Lung microvascular endothelial cell (primary cell): ENCODE measurements around the gene POLR1B. TPM values are rescaled to one million over a fixed set of nuclear protein-coding genes. Genes with fewer than 3 reads are reported as not detected.
A peak's percentile ranks its signal among the peaks of the same experiment; 100 is the strongest.
"Not testable (repeated sequence)": the region's sequence is repeated elsewhere in the genome, so short reads cannot be mapped to it uniquely, and the experiment has no call there.

Experiments used
- DNase-seq, 2 donors: peaks; one replicate each; pipeline versions ENCODE4 v3.0.0 to v3.0.0-alpha.2; 2010; ENCODE audit warnings: low read depth in 2 of 2
- total RNA-seq: library from RNA; depleted of rRNA; stranded (reverse); fragments of >200 nt; gene quantifications from 2 replicates; pipeline ENCODE4 v1.2.1, GENCODE V29; 2014

Gene POLR1B
- total RNA-seq, 1 donor from 2014 or later = 16.3 TPM

DNA sequence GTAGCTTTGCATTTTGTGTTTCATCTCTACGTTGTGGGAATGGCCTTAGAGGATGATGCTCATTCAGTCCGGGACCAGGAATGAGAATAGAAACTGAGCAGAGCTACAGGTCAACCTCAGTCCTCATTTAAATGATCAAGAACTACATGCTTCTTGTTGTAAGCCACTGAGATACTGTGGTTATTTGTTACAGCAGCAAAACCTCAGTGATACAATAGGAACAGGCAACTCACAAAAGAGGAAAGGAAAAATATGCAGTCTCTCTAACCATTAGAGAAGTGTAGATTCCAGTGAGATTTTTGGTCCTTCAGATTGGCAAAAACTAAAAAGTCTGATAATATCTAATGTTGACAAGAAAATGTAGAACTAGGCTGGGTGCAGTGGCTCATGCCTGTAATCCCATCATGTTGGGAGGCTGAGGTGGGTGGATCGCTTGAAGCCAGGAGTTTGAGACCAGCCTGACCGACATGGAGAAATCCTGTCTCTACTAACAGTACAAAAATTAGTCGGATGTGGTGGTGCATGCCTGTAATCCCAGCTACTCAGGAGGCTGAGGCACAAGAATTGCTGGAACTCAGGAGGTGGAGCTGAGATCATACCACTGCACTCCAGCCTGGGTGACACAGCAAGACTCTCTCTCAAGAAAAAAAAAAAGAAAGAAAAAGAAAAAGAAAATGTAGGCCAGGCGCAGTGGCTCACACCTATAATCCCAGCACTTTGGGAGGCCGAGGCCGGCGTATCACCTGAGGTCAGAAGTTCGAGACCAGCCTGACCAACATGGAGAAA, 55.5 kb downstream of the POLR1B start:
- no peak for DNase-seq

DNA sequence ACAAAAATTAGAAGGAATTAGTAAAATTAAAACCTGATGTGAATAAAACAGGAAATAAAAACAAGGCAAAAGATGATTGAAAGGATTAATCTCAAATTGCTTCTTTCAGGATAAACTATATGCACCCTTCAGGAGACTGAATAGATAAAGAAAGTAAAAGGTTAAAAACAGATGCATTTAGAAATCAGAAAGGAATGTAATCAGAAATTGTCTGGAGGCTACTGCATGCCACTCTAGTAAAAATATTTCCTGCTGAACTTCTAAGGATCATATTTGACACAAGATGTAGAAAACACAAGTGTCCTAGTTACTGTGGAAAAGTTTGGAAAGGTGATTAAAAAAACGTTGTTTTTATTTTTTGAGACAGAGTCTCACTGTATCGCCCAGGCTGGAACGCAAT, 58.4 kb downstream of the POLR1B start:
- DNase-seq = no peak

GRCh38 chr2:112601754-112602153, 59.5 kb downstream of the POLR1B start:
- DNase-seq = no peak

DNA sequence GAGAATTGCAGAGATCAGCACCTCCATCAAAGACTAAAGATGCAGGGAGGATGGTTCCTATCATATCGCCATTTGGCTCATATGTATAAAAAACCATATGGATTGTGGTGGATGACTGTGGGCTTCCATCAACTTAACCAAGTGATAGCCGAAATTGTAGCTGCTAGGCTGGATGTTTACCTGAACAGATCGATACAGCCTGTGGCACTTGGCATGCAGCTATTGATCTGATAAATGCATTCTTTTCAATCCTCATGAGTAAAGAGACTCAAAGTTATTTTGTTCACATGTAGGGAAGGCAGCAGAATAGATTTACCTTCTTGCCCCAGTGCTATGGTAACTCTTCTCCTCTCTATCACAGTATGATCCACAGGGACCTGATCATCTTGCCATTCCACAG, 60.7 kb downstream of the POLR1B start:
- no peak for DNase-seq

- DNase-seq = no peak
Measured at GRCh38 chr2:112603731-112604130, 61.5 kb downstream of the POLR1B start.

GRCh38 chr2:112604952-112605351, 62.7 kb downstream of the POLR1B start:
- DNase-seq = no peak

DNA sequence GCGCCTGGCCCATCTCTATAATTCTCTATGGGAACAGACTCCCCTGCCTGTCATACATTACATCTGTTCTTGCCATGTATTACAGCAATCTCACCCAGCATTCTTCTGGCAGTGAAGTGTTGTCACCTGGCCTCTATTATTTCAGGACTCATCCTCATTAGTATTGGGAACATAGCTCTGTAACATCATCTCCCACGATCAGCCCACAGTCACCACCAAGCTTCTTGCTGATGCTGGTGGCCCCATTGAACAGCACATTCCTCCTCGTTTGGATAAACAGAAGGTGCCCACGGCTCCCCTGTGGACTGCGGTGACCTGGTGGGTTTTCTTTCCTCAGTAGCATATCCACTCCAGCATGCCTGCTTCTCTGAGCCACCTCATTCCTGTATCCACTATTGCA, 63.7 kb downstream of the POLR1B start:
- no peak for DNase-seq

DNA sequence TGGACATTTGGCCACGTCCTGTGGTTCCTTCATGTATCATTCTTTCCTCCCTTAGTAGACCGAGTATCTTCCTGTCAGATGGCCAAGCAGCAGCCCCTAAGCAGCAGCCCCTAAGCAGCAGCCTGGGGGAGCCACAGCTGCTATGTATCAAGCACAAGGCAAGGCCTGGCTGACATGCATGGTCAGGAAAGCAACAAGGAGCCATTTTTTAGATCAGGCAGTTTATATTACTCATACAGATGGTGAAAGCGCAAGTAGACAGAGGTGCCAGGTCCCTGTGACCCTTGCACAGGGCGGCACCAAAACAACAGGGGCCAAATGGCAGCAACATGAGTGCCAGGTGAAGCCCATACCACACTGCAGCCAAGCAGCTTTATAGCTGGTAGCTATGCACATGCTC, 64.3 kb downstream of the POLR1B start:
- no peak for DNase-seq

DNA sequence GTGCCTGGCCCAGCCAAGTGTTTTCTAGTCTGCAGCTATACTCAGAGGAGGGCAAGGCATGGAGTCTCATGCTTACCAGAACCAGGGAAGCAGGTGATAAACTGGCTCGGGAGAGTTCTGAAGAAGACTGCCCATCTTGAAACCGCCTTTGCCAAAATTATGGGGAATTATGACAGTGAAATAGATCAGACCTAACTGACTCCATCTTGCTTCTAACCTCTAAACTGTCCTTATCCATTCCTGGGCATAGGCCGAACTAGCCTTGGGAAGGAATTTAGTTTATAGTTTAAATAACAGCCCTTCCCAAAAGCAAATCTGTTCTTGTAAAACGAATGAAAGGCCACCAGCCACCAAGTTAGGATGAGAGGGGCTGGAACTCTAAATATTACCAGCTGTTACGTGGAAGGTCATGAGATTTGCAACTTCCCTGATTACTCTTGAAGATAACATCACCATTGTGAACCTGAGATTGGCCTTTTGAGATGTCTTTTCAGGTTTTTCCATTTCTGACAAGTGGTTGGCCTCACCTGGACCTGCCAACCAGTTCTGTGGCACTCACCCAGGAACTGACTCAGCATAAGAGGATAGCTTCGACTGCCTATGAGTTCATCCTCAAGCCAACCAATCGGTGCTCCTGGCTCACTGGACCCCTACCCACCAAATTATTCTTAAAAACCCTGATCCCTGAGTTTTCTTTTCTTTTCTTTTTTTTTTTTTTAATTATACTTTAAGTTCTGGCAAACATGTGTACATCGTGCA, 65.6 kb downstream of the POLR1B start:
- DNase-seq = no peak

DNA sequence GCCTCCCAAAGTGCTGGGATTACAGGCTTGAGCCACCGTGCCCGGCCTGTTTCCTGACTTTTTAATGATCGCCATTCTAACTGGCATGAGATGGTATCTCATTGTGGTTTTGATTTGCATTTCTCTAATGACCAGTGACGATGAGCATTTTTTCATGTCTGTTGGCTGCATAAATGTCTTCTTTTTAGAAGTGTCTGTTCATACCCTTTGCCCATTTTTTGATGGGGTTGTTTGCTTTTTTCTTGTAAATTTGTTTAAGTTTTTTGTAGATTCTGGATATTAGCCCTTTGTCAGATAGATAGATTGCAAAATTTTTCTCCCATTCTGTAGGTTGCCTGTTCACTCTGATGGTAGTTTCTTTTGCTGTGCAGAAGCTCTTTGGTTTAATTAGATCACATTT, 67.1 kb downstream of the POLR1B start:
- not testable (repeated sequence) for DNase-seq

- DNase-seq = not testable (repeated sequence)
Measured at GRCh38 chr2:112612283-112612682, 70.0 kb downstream of the POLR1B start.

DNA sequence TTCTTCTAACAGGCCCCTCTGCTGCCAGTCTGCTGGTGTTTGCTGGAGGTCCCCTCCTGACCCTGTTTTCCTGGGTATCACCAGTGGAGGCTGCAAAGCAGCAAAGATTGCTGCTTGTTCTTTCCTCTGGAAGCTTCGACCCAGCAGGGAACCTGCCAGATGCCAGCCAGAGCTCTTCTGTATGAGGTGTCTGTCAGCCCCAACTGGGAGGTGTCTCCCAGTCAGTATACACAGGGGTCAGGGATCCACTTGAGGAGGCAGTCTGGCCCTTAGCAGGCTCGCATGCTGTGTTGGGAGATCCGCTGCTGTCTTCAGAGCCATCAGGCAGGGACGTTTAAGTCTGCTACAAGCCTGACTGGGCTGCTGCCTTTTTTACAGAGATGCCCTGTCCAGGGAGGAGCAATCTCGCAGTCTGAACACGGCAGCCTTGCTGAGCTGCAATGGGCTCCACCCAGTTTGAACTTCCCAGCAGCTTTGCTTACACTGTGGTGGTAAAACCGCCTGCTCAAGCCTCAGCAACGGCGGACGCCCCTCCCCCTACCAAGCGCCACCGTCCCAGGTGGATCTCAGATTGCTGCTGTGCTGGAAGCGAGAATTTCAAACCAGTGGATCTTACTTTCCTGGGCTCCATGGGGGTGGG, 72.1 kb downstream of the POLR1B start:
- DNase-seq = no peak

- DNase-seq = no peak
Measured at GRCh38 chr2:112615051-112615450, 72.8 kb downstream of the POLR1B start.

DNA sequence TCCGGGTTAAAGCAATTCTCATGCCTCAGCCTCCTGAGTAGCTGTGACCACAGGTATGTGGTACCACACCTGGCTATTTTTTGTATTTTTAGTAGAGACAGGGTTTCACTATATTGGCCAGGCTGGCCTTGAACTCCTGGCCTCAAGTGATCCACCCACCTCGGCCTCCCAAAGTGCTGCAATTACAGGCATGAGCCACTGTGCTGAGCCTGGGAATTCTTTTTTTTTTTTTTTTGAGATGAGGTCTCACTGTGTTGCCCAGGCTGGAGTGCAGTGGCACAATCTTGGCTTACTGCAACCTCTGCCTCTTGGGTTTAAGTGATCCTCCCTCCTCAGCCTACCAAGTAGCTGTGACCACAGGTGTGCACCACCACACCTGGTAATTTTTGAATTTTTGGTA, 73.5 kb downstream of the POLR1B start:
- DNase-seq = not testable (repeated sequence)

DNA sequence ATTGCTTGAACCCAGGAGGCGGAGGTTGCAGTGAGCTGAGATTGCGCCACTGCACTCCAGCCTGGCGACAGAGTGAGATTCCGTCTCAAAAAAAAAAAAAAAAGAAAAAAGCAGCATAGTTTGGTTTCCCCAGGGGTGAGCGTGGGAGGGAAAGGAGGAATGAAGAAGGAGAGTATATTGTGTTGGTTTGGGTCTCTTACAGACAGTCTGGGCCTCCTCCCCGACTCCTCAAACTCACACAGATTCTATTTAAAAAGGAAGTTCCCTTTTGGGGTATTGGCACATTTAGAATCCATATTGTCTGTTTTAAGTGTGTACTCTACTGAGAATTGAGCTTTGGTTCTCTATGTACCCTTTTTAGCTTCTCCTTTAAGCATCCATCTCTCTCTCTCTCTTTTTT, 76.1 kb downstream of the POLR1B start:
- no peak for DNase-seq

DNA sequence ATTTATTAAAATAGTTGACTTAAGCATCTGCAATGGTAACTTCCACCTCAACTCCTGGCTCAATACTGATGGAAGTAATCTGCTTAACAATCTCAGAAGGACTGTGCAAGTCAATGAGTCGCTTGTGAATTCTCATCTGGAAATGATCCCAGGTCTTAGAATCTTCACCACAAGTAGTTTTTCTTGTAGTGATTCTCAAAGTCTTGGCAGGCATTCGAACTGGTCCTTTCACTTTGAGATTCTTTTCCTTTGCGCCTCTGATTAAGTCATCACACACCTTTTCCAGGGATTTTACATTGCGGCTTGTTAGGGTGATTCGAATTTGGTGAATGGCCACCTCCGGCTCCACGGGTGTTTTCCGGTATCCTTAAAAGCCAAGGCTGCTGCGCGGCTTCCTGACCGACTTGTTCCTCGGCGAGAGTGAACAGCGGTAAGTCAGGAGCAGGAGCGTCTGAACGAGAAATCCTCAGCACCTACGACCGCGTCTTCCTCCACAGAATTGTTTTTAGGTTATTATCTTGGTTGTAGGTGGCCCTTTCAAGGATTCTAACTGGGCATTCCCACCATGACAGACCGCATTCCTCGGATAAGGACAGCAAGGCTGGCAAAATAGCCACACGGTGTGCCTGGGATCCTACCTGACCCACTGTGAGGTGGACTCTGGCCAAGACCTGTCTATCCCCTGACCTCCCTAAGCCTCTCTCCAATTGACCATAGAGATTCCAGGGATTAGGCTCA, 79.7 kb downstream of the POLR1B start:
- DNase-seq = peak in 1 of 2 donors; percentile 37

- DNase-seq = peak in 1 of 2 donors; percentile 71
Measured at GRCh38 chr2:112622528-112622849, 80.2 kb downstream of the POLR1B start.

DNA sequence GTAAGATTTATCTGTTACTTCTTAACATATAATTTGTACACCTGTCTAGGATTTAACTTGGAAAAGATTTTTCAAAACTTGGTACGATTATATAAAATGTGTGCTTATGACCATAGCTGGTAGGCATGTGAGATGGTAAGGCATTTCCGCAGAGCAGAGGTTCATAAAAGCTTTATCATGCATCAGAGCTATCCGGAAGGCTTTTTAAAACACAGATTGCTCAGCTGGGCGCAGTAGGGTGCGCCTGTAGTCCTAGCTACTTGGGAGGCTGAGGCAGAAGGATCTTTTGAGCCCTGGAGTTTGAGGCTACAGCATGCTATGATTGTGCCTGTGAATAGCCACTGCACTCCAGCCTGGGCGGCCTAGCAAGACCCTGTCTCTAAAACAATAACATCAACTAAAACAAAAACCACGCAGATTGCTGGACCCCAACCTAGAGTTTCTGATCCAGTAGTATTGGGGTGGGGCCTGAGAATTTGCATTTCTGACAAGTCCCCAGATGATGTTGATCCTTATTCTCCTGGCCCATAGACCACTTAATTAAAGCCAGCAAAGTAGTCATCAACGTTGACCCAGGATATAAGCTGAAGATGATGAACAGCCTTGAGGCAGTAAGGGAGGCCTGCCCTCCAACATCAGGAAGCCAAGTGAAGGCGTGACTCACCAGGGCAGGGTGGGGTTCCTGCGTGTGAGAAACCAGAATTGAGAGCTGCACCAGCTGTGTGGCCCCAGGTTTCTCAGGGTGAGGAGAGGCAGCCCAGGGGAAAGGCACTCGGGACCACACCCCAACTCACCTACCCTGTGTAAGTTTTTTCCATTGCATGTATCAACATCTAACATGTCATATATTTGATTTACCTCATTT, 81.9 kb downstream of the POLR1B start:
- DNase-seq = peak in 1 of 2 donors; percentile 93

DNA sequence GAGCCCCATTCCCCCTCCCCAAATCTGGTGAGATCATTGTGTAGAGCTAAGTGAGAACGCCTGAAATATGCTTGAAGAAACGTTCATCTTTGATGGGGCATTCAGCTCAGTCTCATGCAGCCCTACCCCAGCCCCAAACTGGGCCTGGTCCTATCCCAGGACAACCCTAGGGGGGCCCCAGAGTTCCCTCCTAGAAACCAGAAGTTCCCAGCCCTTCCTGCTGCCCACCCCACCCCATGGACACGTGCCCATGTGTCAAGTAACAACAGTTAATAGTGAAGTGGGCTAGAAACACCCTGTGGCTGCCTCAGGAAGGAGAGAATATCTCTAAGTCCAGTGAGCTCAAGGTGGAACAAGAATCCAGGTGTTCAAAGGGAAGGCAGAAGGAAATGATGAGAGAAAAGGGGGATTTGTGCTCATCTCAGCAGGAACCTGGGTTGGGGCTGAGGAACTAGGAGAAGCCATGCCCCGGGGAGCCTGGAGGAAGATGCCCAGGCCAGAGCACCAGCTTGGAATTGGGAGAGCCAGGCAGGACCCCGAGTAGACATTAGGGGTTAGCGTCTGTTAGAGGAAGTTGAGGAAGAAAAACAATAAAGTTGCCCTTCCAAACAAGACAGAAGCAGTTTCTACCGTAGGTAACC, 83.3 kb downstream of the POLR1B start:
- DNase-seq = no peak

GRCh38 chr2:112626604-112627059, 84.4 kb downstream of the POLR1B start:
- peak; percentile 73 to 79 for DNase-seq
